Astrocyte (in vitro differentiated cells and primary cell): ENCODE data around the gene FITM1. TPM values are rescaled to one million over a fixed set of nuclear protein-coding genes. Genes with fewer than 3 reads are reported as not detected.

Source experiments
- DNase-seq: peaks from one replicate; pipeline ENCODE4 v3.0.0-alpha.2; 2010; ENCODE audit warnings: low read depth
- FAIRE-seq: peaks from 2 replicates; lab custom pipeline; 2011; peaks lifted over from hg19 to GRCh38; lab: Jason Lieb, UNC
- H2AFZ ChIP-seq: 2 replicates; pipeline ENCODE4 v1.6.0; 2012; ENCODE audit warnings: low read depth, low read length, inconsistent platforms
- H3K27ac ChIP-seq: 2 replicates; pipeline ENCODE4 v1.5.1; 2011; ENCODE audit warnings: low read depth, low read length, inconsistent platforms
- H3K27me3 ChIP-seq: 2 replicates; pipeline ENCODE4 v1.6.0; 2011; ENCODE audit warnings: low read length, inconsistent platforms; ENCODE audit not compliant: insufficient read depth
- H3K36me3 ChIP-seq: 2 replicates; pipeline ENCODE4 v1.5.1; 2011; ENCODE audit warnings: low read length, inconsistent platforms; ENCODE audit not compliant: insufficient read depth
- H3K4me1 ChIP-seq: 2 replicates; pipeline ENCODE4 v1.5.1; 2011; ENCODE audit warnings: low read length, inconsistent platforms; ENCODE audit not compliant: insufficient read depth
- H3K4me2 ChIP-seq: 2 replicates; pipeline ENCODE4 v1.6.0; 2012; ENCODE audit warnings: low read length, inconsistent platforms
- H3K4me3 ChIP-seq: 2 replicates; pipeline ENCODE4 v1.5.1; 2011; ENCODE audit warnings: low read depth, mild to moderate bottlenecking, low read length, inconsistent platforms; ENCODE audit not compliant: insufficient read depth
- H3K79me2 ChIP-seq: 2 replicates; pipeline ENCODE4 v1.6.0; 2012; ENCODE audit warnings: mild to moderate bottlenecking, low read length, inconsistent platforms; ENCODE audit not compliant: insufficient read depth
- H3K9ac ChIP-seq: 2 replicates; pipeline ENCODE4 v1.6.0; 2012; ENCODE audit warnings: mild to moderate bottlenecking, low read length, inconsistent platforms
- H3K9me3 ChIP-seq: 2 replicates; pipeline ENCODE4 v1.5.1; 2012; ENCODE audit warnings: low read depth, mild to moderate bottlenecking, low read length, inconsistent platforms; ENCODE audit not compliant: insufficient read depth
- H4K20me1 ChIP-seq: 2 replicates; pipeline ENCODE4 v1.6.0; 2012; ENCODE audit warnings: low read length, inconsistent platforms; ENCODE audit not compliant: insufficient read depth
- H3K27ac Mint-ChIP-seq: one replicate; pipeline ENCODE4 v1.8.0; 2021; ENCODE audit warnings: mild to moderate bottlenecking, mixed read lengths; ENCODE audit not compliant: unreplicated experiment
- H3K27me3 Mint-ChIP-seq: one replicate; pipeline ENCODE4 v1.8.0; 2021; ENCODE audit warnings: low read depth, mixed read lengths; ENCODE audit not compliant: unreplicated experiment
- H3K36me3 Mint-ChIP-seq: one replicate; pipeline ENCODE4 v1.8.0; 2021; ENCODE audit warnings: low read depth, mixed read lengths; ENCODE audit not compliant: unreplicated experiment
- H3K4me1 Mint-ChIP-seq: one replicate; pipeline ENCODE4 v1.8.0; 2021; ENCODE audit warnings: low read depth, mixed read lengths; ENCODE audit not compliant: unreplicated experiment
- H3K4me3 Mint-ChIP-seq: one replicate; pipeline ENCODE4 v1.8.0; 2021; ENCODE audit warnings: mild to moderate bottlenecking, moderate library complexity, mixed read lengths; ENCODE audit not compliant: unreplicated experiment
- H3K9me3 Mint-ChIP-seq: one replicate; pipeline ENCODE4 v1.8.0; 2021; ENCODE audit warnings: mild to moderate bottlenecking, mixed read lengths; ENCODE audit not compliant: unreplicated experiment
- EZH2 ChIP-seq: IDR thresholded peaks from 2 replicates; pipeline ENCODE4 v1.6.1; 2012; ENCODE audit warnings: mild to moderate bottlenecking, low read length, inconsistent platforms; ENCODE audit not compliant: insufficient read depth
- total RNA-seq: library from RNA; stranded (reverse); gene quantifications from 2 replicates; pipeline ENCODE4 v1.2.1, GENCODE V29; 2021
- TF ChIP-seq, protein P1 (sequence below): IDR thresholded peaks from 2 replicates; pipeline ENCODE4 v1.5.1; 2011; ENCODE audit warnings: low read depth, mild to moderate bottlenecking, inconsistent platforms, low read length, moderate library complexity; ENCODE audit not compliant: insufficient read depth

The FITM1 gene
- total RNA-seq, 1 donor from 2014 or later, result 0.25 TPM

DNA sequence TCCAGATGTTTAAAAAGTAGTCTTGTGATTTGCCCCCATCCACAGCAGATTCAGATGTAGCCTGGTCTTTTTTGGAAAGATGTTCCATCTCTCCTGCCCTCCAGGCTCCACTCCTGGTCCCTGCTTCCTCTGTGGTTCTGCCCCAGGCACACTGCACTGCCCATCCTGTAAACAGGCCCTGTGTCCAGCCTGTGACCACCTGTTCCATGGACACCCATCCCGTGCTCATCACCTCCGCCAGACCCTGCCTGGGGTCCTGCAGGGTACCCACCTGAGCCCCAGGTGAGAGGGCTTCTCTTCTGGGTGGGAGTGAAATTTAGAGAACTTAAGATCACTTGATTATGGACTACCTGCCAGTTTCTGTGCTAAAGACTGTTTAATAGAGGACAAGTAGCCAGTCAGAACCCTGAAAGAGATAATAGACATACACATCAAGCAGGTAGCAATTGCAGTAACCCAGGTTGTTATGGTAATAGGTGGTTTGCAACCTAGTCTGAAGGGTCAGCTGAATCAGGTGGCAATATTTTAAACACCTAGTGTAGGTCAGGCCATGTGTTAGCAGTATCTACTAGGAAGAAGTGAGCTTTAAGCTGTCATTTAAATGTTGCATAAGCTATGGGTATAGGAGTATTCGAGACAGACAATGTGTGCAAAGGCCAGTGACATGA lies 19.0 kb downstream of the FITM1 start:
- peaks cover 16% of the 10 kb centered on the region for H3K4me1 ChIP-seq
- peaks cover 14% of the 10 kb centered on the region for H3K4me1 Mint-ChIP-seq
- H3K27ac Mint-ChIP-seq, result no peak overlapping the region
- H3K4me2 ChIP-seq, result no peak overlapping the region
- peaks cover 50% of the 10 kb centered on the region for H3K79me2 ChIP-seq
- no peak overlapping the region for H3K4me3 ChIP-seq
- H3K27me3 ChIP-seq, result no peaks in the 10 kb centered on the region
- no peak for DNase-seq
- no peak overlapping the region for H2AFZ ChIP-seq
- no peaks in the 10 kb centered on the region for H3K27me3 Mint-ChIP-seq
- peaks cover 3% of the 10 kb centered on the region for H3K36me3 Mint-ChIP-seq
- no peak overlapping the region for H3K9ac ChIP-seq
- FAIRE-seq, result no peak
- no peak overlapping the region for H3K27ac ChIP-seq
- H3K36me3 ChIP-seq, result peaks cover 31% of the 10 kb centered on the region
- H3K9me3 Mint-ChIP-seq, result no peaks in the 10 kb centered on the region
- peak overlapping the region; percentile 87 for H3K4me3 Mint-ChIP-seq
- H4K20me1 ChIP-seq, result peaks cover 36% of the 10 kb centered on the region
- TF ChIP-seq, protein P1, sequence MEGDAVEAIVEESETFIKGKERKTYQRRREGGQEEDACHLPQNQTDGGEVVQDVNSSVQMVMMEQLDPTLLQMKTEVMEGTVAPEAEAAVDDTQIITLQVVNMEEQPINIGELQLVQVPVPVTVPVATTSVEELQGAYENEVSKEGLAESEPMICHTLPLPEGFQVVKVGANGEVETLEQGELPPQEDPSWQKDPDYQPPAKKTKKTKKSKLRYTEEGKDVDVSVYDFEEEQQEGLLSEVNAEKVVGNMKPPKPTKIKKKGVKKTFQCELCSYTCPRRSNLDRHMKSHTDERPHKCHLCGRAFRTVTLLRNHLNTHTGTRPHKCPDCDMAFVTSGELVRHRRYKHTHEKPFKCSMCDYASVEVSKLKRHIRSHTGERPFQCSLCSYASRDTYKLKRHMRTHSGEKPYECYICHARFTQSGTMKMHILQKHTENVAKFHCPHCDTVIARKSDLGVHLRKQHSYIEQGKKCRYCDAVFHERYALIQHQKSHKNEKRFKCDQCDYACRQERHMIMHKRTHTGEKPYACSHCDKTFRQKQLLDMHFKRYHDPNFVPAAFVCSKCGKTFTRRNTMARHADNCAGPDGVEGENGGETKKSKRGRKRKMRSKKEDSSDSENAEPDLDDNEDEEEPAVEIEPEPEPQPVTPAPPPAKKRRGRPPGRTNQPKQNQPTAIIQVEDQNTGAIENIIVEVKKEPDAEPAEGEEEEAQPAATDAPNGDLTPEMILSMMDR, result no peak
- TF ChIP-seq EZH2, result no peak
- no peaks in the 10 kb centered on the region for H3K9me3 ChIP-seq

DNA sequence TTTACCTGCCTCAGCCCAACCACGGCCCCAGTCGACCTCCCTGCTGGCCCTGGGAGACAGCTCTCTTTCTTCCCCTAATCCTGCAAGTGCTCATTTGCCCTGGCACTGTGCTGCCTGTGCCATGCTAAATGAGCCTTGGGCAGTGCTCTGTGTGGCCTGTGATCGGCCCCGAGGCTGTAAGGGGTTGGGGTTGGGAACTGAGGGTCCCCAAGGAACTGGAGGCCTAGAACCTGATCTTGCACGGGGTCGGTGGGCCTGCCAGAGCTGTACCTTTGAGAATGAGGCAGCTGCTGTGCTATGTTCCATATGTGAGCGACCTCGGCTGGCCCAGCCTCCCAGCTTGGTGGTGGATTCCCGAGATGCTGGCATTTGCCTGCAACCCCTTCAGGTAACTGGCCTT lies 19.6 kb downstream of the FITM1 start:
- Mint-ChIP-seq H3K27me3 (no peaks in the 10 kb centered on the region), H3K27ac (no peak overlapping the region), H3K4me1 (peaks cover 12% of the 10 kb centered on the region), H3K36me3 (peaks cover 6% of the 10 kb centered on the region), H3K9me3 (no peaks in the 10 kb centered on the region), H3K4me3 (no peak overlapping the region)
- TF ChIP-seq, protein P1, result no peak
- no peak for TF ChIP-seq EZH2
- Histone ChIP-seq H3K4me3 (no peak overlapping the region), H3K9me3 (no peaks in the 10 kb centered on the region), H3K9ac (no peak overlapping the region), H3K36me3 (peaks cover 33% of the 10 kb centered on the region), H3K4me1 (peaks cover 16% of the 10 kb centered on the region), H4K20me1 (peaks cover 36% of the 10 kb centered on the region), H3K27ac (no peak overlapping the region), H2AFZ (no peak overlapping the region), H3K4me2 (no peak overlapping the region), H3K27me3 (no peaks in the 10 kb centered on the region), H3K79me2 (peaks cover 44% of the 10 kb centered on the region)
- DNase-seq, result no peak
- FAIRE-seq, result no peak

DNA sequence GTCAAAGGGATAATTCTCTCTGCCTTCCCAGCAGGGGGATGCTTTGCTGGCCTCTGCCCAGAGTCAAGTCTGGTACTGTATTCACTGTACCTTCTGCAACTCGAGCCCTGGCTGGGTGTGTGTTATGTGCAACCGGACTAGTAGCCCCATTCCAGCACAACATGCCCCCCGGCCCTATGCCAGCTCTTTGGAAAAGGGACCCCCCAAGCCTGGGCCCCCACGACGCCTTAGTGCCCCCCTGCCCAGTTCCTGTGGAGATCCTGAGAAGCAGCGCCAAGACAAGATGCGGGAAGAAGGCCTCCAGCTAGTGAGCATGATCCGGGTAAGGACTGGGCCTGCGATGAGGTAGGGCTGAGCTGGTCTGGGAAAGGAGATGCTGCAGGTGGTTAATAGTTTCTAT lies 20.1 kb downstream of the FITM1 start:
- TF ChIP-seq, protein P1, result no peak
- TF ChIP-seq EZH2, result no peak
- peak overlapping the region; percentile 60 for H3K4me3 Mint-ChIP-seq

More for the DNA sequence above, 20.1 kb downstream of the FITM1 start:
- Histone ChIP-seq H3K36me3 (peaks cover 38% of the 10 kb centered on the region), H3K4me3 (no peak overlapping the region), H3K79me2 (peaks cover 39% of the 10 kb centered on the region), H3K9ac (no peak overlapping the region), H3K4me1 (peaks cover 13% of the 10 kb centered on the region), H3K27ac (no peak overlapping the region), H3K9me3 (no peaks in the 10 kb centered on the region), H4K20me1 (peaks cover 36% of the 10 kb centered on the region), H3K27me3 (no peaks in the 10 kb centered on the region), H2AFZ (no peak overlapping the region), H3K4me2 (no peak overlapping the region)
- H3K9me3 Mint-ChIP-seq, result no peaks in the 10 kb centered on the region
- DNase-seq (no peak), FAIRE-seq (no peak)
- H3K4me1 Mint-ChIP-seq, result peaks cover 7% of the 10 kb centered on the region
- H3K36me3 Mint-ChIP-seq, result peaks cover 6% of the 10 kb centered on the region
- H3K27me3 Mint-ChIP-seq, result no peaks in the 10 kb centered on the region
- H3K27ac Mint-ChIP-seq, result no peak overlapping the region
